Measurements from ENCODE around the gene TMCO1. TPM values are rescaled to one million over a fixed set of nuclear protein-coding genes. Genes with fewer than 3 reads are reported as not detected.

Gene TMCO1
- polyA plus RNA-seq, 1 of the 3 experiments (the other 2 are of a cell fraction) = 54.4 TPM

DNA sequence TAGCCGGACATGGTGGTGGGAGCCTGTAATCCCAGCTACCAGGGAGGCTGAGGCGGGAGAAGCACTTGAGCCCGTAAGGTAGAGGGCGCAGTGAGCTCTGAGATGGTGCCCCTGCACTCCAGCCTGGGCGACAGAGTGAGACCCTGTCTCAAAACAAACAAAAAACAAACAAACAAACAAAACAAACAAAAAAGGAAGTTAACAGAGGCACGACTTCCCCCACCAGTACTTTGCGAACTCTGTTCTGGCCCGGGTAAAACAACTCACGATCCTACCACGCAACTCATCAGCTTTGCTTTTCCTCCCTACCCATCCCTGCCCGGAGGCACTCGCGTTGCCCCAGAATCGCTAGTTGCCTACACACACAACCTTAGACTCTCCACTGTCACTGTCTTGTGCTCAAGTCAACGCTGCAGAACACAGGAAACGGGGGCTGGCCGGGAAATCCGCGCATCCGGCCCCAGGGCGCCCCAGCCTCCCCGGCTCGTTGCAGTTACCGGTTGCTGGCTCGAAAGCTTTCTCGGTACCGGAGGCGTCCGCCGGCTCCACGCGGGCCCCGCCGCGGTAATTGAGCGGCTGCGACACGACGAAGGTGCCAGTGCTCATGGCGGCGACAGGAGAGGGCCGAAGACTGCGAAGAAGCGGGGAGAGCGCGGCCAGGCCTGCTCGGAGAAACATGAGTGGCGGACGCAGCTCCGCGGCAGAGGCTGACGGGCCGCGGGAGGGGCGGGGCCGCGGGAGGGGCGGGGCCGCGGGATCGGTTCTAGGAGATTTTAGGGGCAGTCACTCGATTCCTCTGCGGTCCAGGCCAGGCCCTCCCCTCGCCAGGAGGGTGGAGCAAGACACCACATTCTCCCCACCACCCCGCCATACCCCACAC is 70.5 kb downstream of the TMCO1 start, which contains the start of gene ALDH9A1 (continued):
- TF ChIP-seq, protein P1, sequence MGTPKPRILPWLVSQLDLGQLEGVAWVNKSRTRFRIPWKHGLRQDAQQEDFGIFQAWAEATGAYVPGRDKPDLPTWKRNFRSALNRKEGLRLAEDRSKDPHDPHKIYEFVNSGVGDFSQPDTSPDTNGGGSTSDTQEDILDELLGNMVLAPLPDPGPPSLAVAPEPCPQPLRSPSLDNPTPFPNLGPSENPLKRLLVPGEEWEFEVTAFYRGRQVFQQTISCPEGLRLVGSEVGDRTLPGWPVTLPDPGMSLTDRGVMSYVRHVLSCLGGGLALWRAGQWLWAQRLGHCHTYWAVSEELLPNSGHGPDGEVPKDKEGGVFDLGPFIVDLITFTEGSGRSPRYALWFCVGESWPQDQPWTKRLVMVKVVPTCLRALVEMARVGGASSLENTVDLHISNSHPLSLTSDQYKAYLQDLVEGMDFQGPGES (IDR thresholded peaks at IDR 0.05; ENCODE audit: low read depth, low read length) = no peak
- TF ChIP-seq CHD2 (IDR thresholded peaks at IDR 0.05; ENCODE audit: low read length, partially characterized antibody) (no peak), MXI1 (IDR thresholded peaks at IDR 0.05; ENCODE audit: low read depth, low read length) (peak; percentile 70), REST (IDR thresholded peaks at IDR 0.05; ENCODE audit: low read depth, low read length) (no peak), TCF12 (IDR thresholded peaks at IDR 0.05) (peak; percentile 18; the same call in 1 of the 2 replicates), TEAD4 (IDR thresholded peaks at IDR 0.05; ENCODE audit: borderline replicate concordance, insufficient read depth) (no peak), EZH2phosphoT487 (IDR thresholded peaks at IDR 0.05; ENCODE audit: borderline replicate concordance, low read depth) (no peak), JUND (IDR thresholded peaks at IDR 0.05) (no peak), EP300 (IDR thresholded peaks at IDR 0.05; ENCODE audit: borderline replicate concordance in 1 of 2, low read depth in 1 of 2, low read length in 1 of 2) (no peak), RAD21 (IDR thresholded peaks at IDR 0.05; ENCODE audit: low read length) (no peak), NFIC (IDR thresholded peaks at IDR 0.05; ENCODE audit: borderline replicate concordance) (no peak), POLR2AphosphoS5 (IDR thresholded peaks at IDR 0.05; ENCODE audit: low read depth, low read length) (peak; percentile 92), GABPA (IDR thresholded peaks at IDR 0.05; ENCODE audit: low read depth) (peak; percentile 75), TAF1 (IDR thresholded peaks at IDR 0.05; ENCODE audit: borderline replicate concordance, low read depth, low read length) (peak; percentile 54; the same call in 1 of the 2 replicates), FOXM1 (IDR thresholded peaks at IDR 0.05; ENCODE audit: low read depth) (no peak), RCOR1 (IDR thresholded peaks at IDR 0.05; ENCODE audit: low read length) (no peak), GATA2 (CRISPR knock-in tag; IDR thresholded peaks at IDR 0.05) (no peak), RFX5 (IDR thresholded peaks at IDR 0.05; ENCODE audit: low read length) (no peak)
- TF ChIP-seq, protein P2, sequence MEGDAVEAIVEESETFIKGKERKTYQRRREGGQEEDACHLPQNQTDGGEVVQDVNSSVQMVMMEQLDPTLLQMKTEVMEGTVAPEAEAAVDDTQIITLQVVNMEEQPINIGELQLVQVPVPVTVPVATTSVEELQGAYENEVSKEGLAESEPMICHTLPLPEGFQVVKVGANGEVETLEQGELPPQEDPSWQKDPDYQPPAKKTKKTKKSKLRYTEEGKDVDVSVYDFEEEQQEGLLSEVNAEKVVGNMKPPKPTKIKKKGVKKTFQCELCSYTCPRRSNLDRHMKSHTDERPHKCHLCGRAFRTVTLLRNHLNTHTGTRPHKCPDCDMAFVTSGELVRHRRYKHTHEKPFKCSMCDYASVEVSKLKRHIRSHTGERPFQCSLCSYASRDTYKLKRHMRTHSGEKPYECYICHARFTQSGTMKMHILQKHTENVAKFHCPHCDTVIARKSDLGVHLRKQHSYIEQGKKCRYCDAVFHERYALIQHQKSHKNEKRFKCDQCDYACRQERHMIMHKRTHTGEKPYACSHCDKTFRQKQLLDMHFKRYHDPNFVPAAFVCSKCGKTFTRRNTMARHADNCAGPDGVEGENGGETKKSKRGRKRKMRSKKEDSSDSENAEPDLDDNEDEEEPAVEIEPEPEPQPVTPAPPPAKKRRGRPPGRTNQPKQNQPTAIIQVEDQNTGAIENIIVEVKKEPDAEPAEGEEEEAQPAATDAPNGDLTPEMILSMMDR (IDR thresholded peaks at IDR 0.05) = peak; percentile 59
- TF ChIP-seq, protein P3, sequence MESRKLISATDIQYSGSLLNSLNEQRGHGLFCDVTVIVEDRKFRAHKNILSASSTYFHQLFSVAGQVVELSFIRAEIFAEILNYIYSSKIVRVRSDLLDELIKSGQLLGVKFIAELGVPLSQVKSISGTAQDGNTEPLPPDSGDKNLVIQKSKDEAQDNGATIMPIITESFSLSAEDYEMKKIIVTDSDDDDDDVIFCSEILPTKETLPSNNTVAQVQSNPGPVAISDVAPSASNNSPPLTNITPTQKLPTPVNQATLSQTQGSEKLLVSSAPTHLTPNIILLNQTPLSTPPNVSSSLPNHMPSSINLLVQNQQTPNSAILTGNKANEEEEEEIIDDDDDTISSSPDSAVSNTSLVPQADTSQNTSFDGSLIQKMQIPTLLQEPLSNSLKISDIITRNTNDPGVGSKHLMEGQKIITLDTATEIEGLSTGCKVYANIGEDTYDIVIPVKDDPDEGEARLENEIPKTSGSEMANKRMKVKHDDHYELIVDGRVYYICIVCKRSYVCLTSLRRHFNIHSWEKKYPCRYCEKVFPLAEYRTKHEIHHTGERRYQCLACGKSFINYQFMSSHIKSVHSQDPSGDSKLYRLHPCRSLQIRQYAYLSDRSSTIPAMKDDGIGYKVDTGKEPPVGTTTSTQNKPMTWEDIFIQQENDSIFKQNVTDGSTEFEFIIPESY (IDR thresholded peaks at IDR 0.05; ENCODE audit: borderline replicate concordance, low read depth) = no peak
- TF ChIP-seq, protein P4, sequence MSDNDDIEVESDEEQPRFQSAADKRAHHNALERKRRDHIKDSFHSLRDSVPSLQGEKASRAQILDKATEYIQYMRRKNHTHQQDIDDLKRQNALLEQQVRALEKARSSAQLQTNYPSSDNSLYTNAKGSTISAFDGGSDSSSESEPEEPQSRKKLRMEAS (IDR thresholded peaks at IDR 0.05; ENCODE audit: low read depth) = peak; percentile 73

Data from SK-N-SH (cell line).